SU-DHL-6 (cell line): ENCODE measurements around the gene LATS2.

ENCODE experiments used
- H2AFZ ChIP-seq: fragments of 200-600 bp; sonication (generic); 2 replicates; pipeline ENCODE4 v1.6.1; 2014; ENCODE audit warnings: low read depth, mild to moderate bottlenecking, moderate library complexity, mixed read lengths, antibody characterized with exemption, low read length; ENCODE audit not compliant: severe bottlenecking
- H3F3A ChIP-seq: fragments of 200-600 bp; shearing (Covaris generic); 2 replicates; pipeline ENCODE4 v1.6.0; 2016; ENCODE audit warnings: antibody characterized with exemption, mild to moderate bottlenecking; ENCODE audit not compliant: insufficient read depth
- H3K27ac ChIP-seq: fragments of 200-600 bp; sonication (generic); 2 replicates; pipeline ENCODE4 v1.5.1; 2016; ENCODE audit warnings: low read depth, mild to moderate bottlenecking, low read length, moderate library complexity, mixed read lengths
- H3K27me3 ChIP-seq: fragments of 200-600 bp; sonication (generic), shearing (Covaris generic); 2 replicates; pipeline ENCODE4 v1.6.0; 2014; ENCODE audit warnings: mild to moderate bottlenecking, low read length
- H3K36me3 ChIP-seq: fragments of 200-600 bp; sonication (generic); 2 replicates; pipeline ENCODE4 v1.6.1; 2014; ENCODE audit warnings: mild to moderate bottlenecking, low read length, mixed read lengths
- H3K4me2 ChIP-seq: fragments of 300-600, 200-600 bp; shearing (Covaris generic), sonication (generic); 2 replicates; pipeline ENCODE4 v1.6.0; 2014; ENCODE audit warnings: low read length, low read depth, mild to moderate bottlenecking; ENCODE audit not compliant: poor library complexity, severe bottlenecking
- H3K4me3 ChIP-seq: fragments of 200-600 bp; sonication (generic); 2 replicates; pipeline ENCODE4 v1.5.1; 2014; ENCODE audit warnings: antibody characterized with exemption, low read length, mild to moderate bottlenecking, mixed read lengths; ENCODE audit not compliant: insufficient read depth, poor library complexity, severe bottlenecking
- H3K79me2 ChIP-seq: fragments of 200-600 bp; sonication (generic); 2 replicates; pipeline ENCODE4 v1.6.1; 2014; ENCODE audit warnings: mild to moderate bottlenecking, low read length, moderate library complexity; ENCODE audit not compliant: insufficient read depth
- H3K9ac ChIP-seq: fragments of 200-600 bp; sonication (generic); 2 replicates; pipeline ENCODE4 v1.7.0; 2014; ENCODE audit warnings: mild to moderate bottlenecking, low read length
- H3K9me2 ChIP-seq: fragments of 200-600 bp; sonication (generic); replicated peaks from 2 replicates; pipeline ENCODE4 v1.6.1; 2014; ENCODE audit warnings: low read length; ENCODE audit not compliant: insufficient read depth
- H3K9me3 ChIP-seq: fragments of 200-600 bp; sonication (generic); 2 replicates; pipeline ENCODE4 v1.6.1; 2014; ENCODE audit warnings: low read length, mixed read lengths; ENCODE audit not compliant: insufficient read depth
- H4K20me1 ChIP-seq: fragments of 200-600 bp; sonication (generic); 2 replicates; pipeline ENCODE4 v1.6.1; 2014; ENCODE audit warnings: low read depth, mild to moderate bottlenecking, antibody characterized with exemption, low read length, moderate library complexity, mixed read lengths
- CTCF ChIP-seq: fragments of 200-600 bp; sonication (generic); IDR thresholded peaks from one replicate; pipeline ENCODE4 v1.5.1; 2017; ENCODE audit warnings: antibody characterized with exemption, mild to moderate bottlenecking, low read length, moderate library complexity; ENCODE audit not compliant: insufficient read depth, poor library complexity, severe bottlenecking
- EZH2phosphoT487 ChIP-seq: fragments of 200-600 bp; sonication (generic), shearing (Covaris generic); conservative IDR thresholded peaks from 2 replicates; pipeline ENCODE4 v1.6.1; 2018; ENCODE audit warnings: mild to moderate bottlenecking, antibody characterized with exemption, low read length, moderate library complexity, mixed read lengths

LATS2 gene

DNA sequence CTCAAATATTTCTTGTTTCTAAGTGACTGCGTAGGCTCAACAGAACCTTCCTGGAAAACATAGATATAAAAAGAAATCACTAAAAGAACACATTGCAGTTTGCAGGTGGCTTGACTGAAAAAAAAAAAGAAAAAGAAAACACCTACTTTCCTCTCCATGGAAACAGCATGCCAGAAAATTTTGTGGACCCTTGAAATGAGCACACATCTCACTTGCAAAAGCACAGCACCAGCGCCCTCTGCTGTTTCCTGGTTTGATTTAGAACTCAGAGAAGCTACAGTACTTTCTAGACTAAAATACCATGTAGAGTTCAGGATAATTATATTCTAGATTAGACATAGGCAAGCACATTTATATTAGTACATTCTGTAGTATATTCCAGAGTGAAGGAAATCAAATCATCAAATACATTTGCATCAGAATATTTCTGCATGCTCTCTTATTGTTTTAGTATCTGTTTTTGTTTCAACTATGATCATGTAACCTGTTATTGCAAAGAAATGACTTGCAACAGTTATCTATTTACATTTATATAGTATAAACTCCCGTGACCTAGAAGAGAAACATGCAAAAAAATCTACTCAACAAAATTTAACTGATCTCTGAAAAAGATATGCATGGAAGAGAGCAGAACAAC, 136.5 kb downstream of the LATS2 start:
- Histone ChIP-seq H3K4me2 (no peak overlapping the region), H2AFZ (no peak overlapping the region), H4K20me1 (no peaks in the 10 kb centered on the region), H3K9me2 (no peaks in the 10 kb centered on the region), H3K36me3 (no peaks in the 10 kb centered on the region), H3K27me3 (no peaks in the 10 kb centered on the region), H3K27ac (no peak overlapping the region), H3K4me3 (no peak overlapping the region), H3K9me3 (no peaks in the 10 kb centered on the region), H3K9ac (no peak overlapping the region), H3F3A (no peaks in the 10 kb centered on the region), H3K79me2 (no peaks in the 10 kb centered on the region)
- peak; percentile 71 for TF ChIP-seq CTCF
- TF ChIP-seq EZH2phosphoT487 = no peak

- Histone ChIP-seq H3K4me2 (no peak overlapping the region), H3K79me2 (no peaks in the 10 kb centered on the region), H3K27me3 (no peaks in the 10 kb centered on the region), H3K9ac (no peak overlapping the region), H3F3A (no peaks in the 10 kb centered on the region), H3K9me3 (no peaks in the 10 kb centered on the region), H4K20me1 (no peaks in the 10 kb centered on the region), H3K27ac (no peak overlapping the region), H3K4me3 (no peak overlapping the region), H3K9me2 (no peaks in the 10 kb centered on the region), H3K36me3 (no peaks in the 10 kb centered on the region), H2AFZ (no peak overlapping the region)
- TF ChIP-seq EZH2phosphoT487 (no peak), CTCF (no peak)
Observed at GRCh38 chr13:20923272-20923671, 138.1 kb downstream of the LATS2 start.
